Measurements from ENCODE around the gene GABRG1.

Gene GABRG1

GRCh38 chr4:46123913-46124755 is at the start of gene GABRG1:
Gene GABRG1, minus strand, starts transcription at chr4:46124054. Its CDS starts 141 bp downstream, at chr4:46123913.
- no peaks in the 10 kb centered on the region for H3K9me3 Mint-ChIP-seq
- H3K4me1 Mint-ChIP-seq, result no peaks in the 10 kb centered on the region
- H3K27me3 Mint-ChIP-seq, result no peaks in the 10 kb centered on the region
- no peak within 1 kb of the TSS for H3K27ac Mint-ChIP-seq
- H3K4me3 Mint-ChIP-seq, result no peak within 1 kb of the TSS
- no peaks in the 10 kb centered on the region for H3K36me3 Mint-ChIP-seq

DNA sequence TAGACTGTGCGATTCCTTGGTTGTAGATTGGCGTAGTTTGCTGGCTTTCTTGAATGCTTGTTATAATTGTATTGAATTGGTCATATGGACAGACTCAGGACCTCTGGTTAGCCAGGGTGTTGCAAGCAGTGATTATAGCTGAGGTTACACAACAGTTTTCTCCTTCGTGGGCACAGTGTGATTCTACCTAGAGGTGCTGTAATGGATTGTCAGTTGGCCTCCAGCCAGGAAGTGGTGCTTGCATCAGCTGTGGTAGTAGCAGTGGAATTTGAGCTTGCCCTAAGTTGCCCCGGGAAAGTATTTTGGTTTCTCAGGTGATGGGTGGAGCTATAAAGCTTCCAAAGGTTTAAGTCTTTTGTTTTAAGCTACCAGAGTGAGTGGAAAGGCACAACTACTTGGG is 23.1 kb upstream of the GABRG1 start:
- Mint-ChIP-seq H3K27me3 (no peaks in the 10 kb centered on the region), H3K27ac (no peak overlapping the region), H3K4me3 (no peak overlapping the region), H3K4me1 (no peaks in the 10 kb centered on the region), H3K36me3 (no peaks in the 10 kb centered on the region), H3K9me3 (peaks cover 16% of the 10 kb centered on the region)

GRCh38 chr4:46131498-46132057 is 7.7 kb upstream of the GABRG1 start:
- Mint-ChIP-seq H3K27ac (no peak overlapping the region), H3K36me3 (no peaks in the 10 kb centered on the region), H3K4me3 (no peak overlapping the region), H3K27me3 (no peaks in the 10 kb centered on the region), H3K4me1 (no peaks in the 10 kb centered on the region), H3K9me3 (peaks cover 10% of the 10 kb centered on the region)

GRCh38 chr4:46124773-46125413 is 1.0 kb upstream of the GABRG1 start:
- no peak overlapping the region for H3K27ac Mint-ChIP-seq
- no peaks in the 10 kb centered on the region for H3K9me3 Mint-ChIP-seq
- no peak overlapping the region for H3K4me3 Mint-ChIP-seq
- no peaks in the 10 kb centered on the region for H3K4me1 Mint-ChIP-seq
- H3K36me3 Mint-ChIP-seq, result no peaks in the 10 kb centered on the region
- H3K27me3 Mint-ChIP-seq, result no peaks in the 10 kb centered on the region

GRCh38 chr4:46081674-46082073 is 42.2 kb downstream of the GABRG1 start:
- Mint-ChIP-seq H3K4me1 (no peaks in the 10 kb centered on the region), H3K27ac (no peak overlapping the region), H3K36me3 (no peaks in the 10 kb centered on the region), H3K4me3 (no peak overlapping the region), H3K27me3 (no peaks in the 10 kb centered on the region), H3K9me3 (no peaks in the 10 kb centered on the region)

DNA sequence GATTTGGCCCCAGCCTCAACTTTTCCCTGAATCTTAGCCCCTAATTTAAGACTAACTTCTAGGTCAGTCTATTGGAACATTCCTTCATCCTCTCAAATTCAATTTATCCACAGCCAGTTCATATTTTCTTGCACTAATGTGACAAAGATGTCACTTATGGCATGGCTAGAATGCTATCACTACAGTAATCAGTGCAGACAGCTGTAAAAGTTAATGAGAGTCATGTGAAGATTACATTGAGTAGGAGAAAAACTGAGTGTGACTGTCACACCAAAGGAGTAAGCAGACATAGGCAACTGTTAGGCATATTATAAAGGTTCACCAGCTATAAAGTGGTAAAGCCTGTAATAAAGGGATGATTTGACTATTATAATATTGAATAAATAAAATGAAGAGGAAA is 42.6 kb downstream of the GABRG1 start:
- Mint-ChIP-seq H3K4me1 (no peaks in the 10 kb centered on the region), H3K4me3 (no peak overlapping the region), H3K9me3 (no peaks in the 10 kb centered on the region), H3K27me3 (no peaks in the 10 kb centered on the region), H3K36me3 (no peaks in the 10 kb centered on the region), H3K27ac (no peak overlapping the region)

- H3K4me1 Mint-ChIP-seq, result no peaks in the 10 kb centered on the region
- no peak overlapping the region for H3K4me3 Mint-ChIP-seq
- H3K9me3 Mint-ChIP-seq, result no peaks in the 10 kb centered on the region
- no peaks in the 10 kb centered on the region for H3K36me3 Mint-ChIP-seq
- no peak overlapping the region for H3K27ac Mint-ChIP-seq
- H3K27me3 Mint-ChIP-seq, result no peaks in the 10 kb centered on the region
Measured at GRCh38 chr4:46073778-46074177, 50.1 kb downstream of the GABRG1 start.

- H3K27ac Mint-ChIP-seq, result no peak overlapping the region
- no peak overlapping the region for H3K4me3 Mint-ChIP-seq
- no peaks in the 10 kb centered on the region for H3K27me3 Mint-ChIP-seq
- peaks cover 20% of the 10 kb centered on the region for H3K9me3 Mint-ChIP-seq
- no peaks in the 10 kb centered on the region for H3K4me1 Mint-ChIP-seq
- no peaks in the 10 kb centered on the region for H3K36me3 Mint-ChIP-seq
Measured at GRCh38 chr4:46051392-46051791, 72.5 kb downstream of the GABRG1 start.

- H3K9me3 Mint-ChIP-seq, result peaks cover 13% of the 10 kb centered on the region
- H3K4me1 Mint-ChIP-seq, result no peaks in the 10 kb centered on the region
- H3K27ac Mint-ChIP-seq, result no peak overlapping the region
- H3K4me3 Mint-ChIP-seq, result no peak overlapping the region
- H3K27me3 Mint-ChIP-seq, result no peaks in the 10 kb centered on the region
- H3K36me3 Mint-ChIP-seq, result no peaks in the 10 kb centered on the region
Measured at GRCh38 chr4:46032056-46032455, 91.8 kb downstream of the GABRG1 start.

DNA sequence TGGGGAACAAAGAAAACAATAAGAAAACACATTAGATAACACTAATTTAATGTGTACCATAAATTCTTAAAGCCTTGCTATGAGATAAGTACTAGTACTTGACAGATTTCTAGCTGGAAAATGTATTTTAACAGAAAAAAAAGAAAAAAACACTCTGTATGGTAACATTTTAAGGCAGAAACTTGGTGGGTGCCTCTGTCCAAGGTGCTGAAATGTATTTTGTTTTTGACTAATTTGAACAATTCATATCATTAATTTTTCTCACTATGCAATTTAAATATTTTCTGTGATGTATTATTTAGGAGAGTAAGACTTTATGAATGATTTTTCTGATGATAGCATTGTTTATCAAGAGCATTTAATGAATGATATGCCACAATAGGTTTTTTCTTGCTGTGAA is 107.5 kb downstream of the GABRG1 start:
- Mint-ChIP-seq H3K36me3 (no peaks in the 10 kb centered on the region), H3K27me3 (no peaks in the 10 kb centered on the region), H3K9me3 (peaks cover 9% of the 10 kb centered on the region), H3K4me3 (no peak overlapping the region), H3K4me1 (no peaks in the 10 kb centered on the region), H3K27ac (no peak overlapping the region)

DNA sequence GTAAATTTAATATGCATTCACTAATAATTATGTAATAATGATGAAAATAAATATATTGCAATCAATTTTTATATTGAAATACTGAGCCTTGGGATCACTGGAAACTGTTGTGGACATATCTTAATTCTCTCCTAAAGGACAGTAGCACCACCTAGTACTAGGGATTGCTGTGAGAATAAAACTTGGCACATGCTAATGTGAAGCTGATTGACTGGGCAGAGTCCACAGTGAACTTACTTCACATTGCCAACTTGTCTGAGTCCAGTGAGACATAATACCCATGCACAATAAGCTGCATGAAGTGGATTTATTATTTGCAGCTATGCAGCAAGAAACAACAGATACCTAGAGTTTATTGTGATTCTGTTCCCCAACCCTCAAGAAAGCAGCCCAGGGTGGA is 131.1 kb downstream of the GABRG1 start:
- Mint-ChIP-seq H3K27me3 (no peaks in the 10 kb centered on the region), H3K9me3 (no peaks in the 10 kb centered on the region), H3K36me3 (no peaks in the 10 kb centered on the region), H3K27ac (no peak overlapping the region), H3K4me1 (no peaks in the 10 kb centered on the region), H3K4me3 (no peak overlapping the region)

DNA sequence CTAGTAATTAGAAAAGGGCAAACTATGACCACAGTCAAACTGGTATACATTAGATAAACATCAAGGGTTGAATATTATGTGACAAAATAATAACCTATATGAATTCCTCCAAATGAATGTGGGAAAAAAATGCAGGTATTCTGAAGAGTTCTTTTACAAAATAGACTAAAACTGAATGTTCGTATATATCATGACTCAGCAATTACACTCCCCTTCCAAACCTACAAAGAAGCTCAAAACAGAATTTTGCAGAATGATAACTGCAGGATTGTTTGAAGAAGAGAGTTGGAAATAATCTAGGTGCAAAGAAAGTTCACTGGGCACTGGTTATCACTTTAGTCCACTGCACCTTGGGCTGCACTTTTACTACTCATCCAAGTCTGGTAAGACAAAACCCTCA is 134.1 kb downstream of the GABRG1 start:
- Mint-ChIP-seq H3K27me3 (no peaks in the 10 kb centered on the region), H3K4me3 (no peak overlapping the region), H3K36me3 (no peaks in the 10 kb centered on the region), H3K4me1 (no peaks in the 10 kb centered on the region), H3K9me3 (no peaks in the 10 kb centered on the region), H3K27ac (no peak overlapping the region)

- Mint-ChIP-seq H3K36me3 (no peaks in the 10 kb centered on the region), H3K27me3 (no peaks in the 10 kb centered on the region), H3K9me3 (no peaks in the 10 kb centered on the region), H3K4me3 (no peak overlapping the region), H3K27ac (no peak overlapping the region), H3K4me1 (no peaks in the 10 kb centered on the region)
Measured at GRCh38 chr4:45987858-45988257, 136.0 kb downstream of the GABRG1 start.

Data from activated naive CD4-positive, alpha-beta T cell treated with anti-CD3 and anti-CD28 coated beads, Interleukin-2, amount 50 U/mL, for 24 hours (primary cell).